Kidney epithelial cell (primary cell): Measurements from ENCODE around the gene NFATC1. TPM values are rescaled to one million over a fixed set of nuclear protein-coding genes. Genes with fewer than 3 reads are reported as not detected.

ENCODE experiments used
- DNase-seq: peaks from one replicate; pipeline ENCODE4 v3.0.0-alpha.2; 2010; ENCODE audit warnings: low read depth
- H3K27me3 ChIP-seq: 2 replicates; pipeline ENCODE4 v1.6.0; 2011; ENCODE audit warnings: low read length; ENCODE audit not compliant: control insufficient read depth, insufficient read depth
- H3K36me3 ChIP-seq: 2 replicates; pipeline ENCODE4 v1.5.1; 2011; ENCODE audit warnings: low read length; ENCODE audit not compliant: control insufficient read depth, insufficient read depth
- H3K4me3 ChIP-seq: 2 replicates; pipeline ENCODE4 v1.5.1; 2011; ENCODE audit warnings: low read depth, mild to moderate bottlenecking, control low read depth, low read length
- CTCF ChIP-seq: IDR thresholded peaks from 2 replicates; pipeline ENCODE4 v1.5.1; 2011; ENCODE audit warnings: mild to moderate bottlenecking, moderate library complexity, low read length, control low read depth, inconsistent platforms; ENCODE audit not compliant: insufficient read depth, poor library complexity, severe bottlenecking
- total RNA-seq: library from RNA; depleted of rRNA; stranded (reverse); fragments of >200 nt; gene quantifications from 2 replicates; pipeline ENCODE4 v1.2.3, GENCODE V29; 2015

The NFATC1 gene
- total RNA-seq, 1 donor from 2014 or later, result 2.7 TPM

- no peak overlapping the region for H3K4me3 ChIP-seq
- H3K36me3 ChIP-seq, result no peaks in the 10 kb centered on the region
- no peak for TF ChIP-seq CTCF
- DNase-seq, result no peak
- H3K27me3 ChIP-seq, result peaks cover 3% of the 10 kb centered on the region
These were observed 63.4 kb downstream of the NFATC1 start for GRCh38 chr18:79458917-79459803.

GRCh38 chr18:79459946-79460480 is 64.3 kb downstream of the NFATC1 start:
- TF ChIP-seq CTCF, result no peak
- H3K27me3 ChIP-seq, result no peaks in the 10 kb centered on the region
- no peak for DNase-seq
- no peak overlapping the region for H3K4me3 ChIP-seq
- no peaks in the 10 kb centered on the region for H3K36me3 ChIP-seq

DNA sequence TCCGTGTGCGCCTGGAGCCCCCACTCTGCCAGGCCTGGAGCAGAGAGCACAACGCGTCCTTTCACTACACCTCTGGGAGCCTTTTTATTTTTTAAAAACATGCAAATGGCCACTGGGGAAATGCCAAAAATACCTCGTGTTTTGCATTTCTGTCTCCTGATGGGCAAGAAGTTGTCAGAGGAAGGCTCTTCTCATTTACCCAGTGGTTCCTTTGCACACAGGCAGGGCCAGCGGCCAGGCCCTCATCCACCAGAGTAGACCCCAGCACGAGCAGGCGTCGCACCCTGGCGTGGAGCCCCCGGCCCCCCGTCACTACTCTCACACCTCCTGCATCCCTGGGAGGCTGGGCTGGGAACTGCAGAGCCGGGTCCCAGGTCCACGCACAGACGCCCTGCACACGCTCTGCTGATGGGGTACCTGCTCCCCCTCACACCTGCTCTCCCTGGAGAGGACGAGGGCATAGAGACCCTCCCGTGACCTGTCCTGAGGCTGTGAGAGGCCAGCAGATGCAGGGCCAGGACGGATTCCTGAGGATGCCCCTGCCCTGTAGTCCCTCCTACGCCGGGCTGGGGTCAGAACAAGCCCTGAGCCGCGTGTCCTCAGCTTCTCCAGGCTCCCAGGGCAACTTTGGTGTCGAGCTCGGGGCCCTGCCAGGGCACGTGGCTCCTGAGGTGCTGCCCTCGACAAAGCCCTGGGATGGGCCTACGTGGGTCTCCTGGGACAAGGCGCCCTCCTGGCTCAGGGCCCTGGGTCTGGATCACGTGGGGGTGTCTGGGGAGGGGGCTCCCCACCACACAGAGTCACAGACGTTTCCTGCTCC is 65.0 kb downstream of the NFATC1 start:
- H3K4me3 ChIP-seq, result no peak overlapping the region
- DNase-seq, result no peak
- H3K36me3 ChIP-seq, result no peaks in the 10 kb centered on the region
- TF ChIP-seq CTCF, result no peak
- H3K27me3 ChIP-seq, result no peaks in the 10 kb centered on the region

DNA sequence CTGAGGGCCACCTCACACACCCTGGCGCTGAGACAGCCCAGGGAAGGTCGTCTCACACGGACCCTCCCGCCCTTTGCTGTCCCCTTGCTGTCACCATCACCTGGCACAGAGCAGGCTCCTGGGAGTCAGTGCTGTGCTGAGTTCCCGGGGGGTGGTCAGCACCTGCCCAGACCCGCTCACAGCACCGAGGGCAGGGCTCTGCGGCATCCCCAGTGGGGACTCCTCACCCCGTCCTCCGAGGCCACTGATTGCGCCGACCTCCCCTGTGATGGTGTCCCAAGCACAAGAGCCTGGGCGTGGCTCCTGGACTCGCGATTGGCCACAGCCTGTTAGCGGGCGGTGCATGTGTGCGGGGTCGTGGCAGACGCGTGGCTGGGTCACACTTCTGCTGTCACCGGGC is 65.9 kb downstream of the NFATC1 start:
- H3K27me3 ChIP-seq, result no peaks in the 10 kb centered on the region
- no peak overlapping the region for H3K4me3 ChIP-seq
- no peak for TF ChIP-seq CTCF
- H3K36me3 ChIP-seq, result no peaks in the 10 kb centered on the region
- DNase-seq, result no peak

DNA sequence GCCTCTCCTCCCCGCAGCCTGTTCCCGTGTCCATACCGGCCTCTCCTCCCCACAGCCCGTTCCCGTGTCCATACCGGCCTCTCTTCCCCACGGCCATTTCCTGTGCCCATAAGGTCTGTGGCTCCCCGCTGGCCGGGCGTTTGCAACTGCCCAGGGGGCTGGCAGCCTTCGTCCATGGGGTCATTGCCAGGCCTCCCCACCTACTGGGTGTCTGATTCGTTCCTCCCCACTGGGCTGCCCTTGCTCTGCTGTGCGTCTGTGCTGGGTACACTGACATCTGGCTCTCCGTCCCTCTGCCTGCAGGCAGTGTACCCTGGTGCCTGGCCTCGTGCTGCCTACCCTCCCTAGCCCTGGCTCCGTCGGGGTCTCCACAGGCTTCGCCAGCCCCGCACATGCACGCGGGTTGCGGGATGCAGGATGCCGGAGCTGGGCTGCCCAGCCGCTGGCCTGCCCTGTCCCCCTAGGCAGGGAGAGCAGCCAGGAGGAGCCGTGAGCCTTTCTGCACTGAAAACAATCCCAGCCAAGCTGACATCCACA is 67.8 kb downstream of the NFATC1 start:
- H3K36me3 ChIP-seq, result no peaks in the 10 kb centered on the region
- no peak overlapping the region for H3K4me3 ChIP-seq
- TF ChIP-seq CTCF, result no peak
- no peaks in the 10 kb centered on the region for H3K27me3 ChIP-seq
- DNase-seq, result no peak
